NCI-H2196 (cell line): ENCODE data around the gene ITPKB.
"Not testable (repeated sequence)": the region's sequence is repeated elsewhere in the genome, so short reads cannot be mapped to it uniquely, and the experiment has no call there.

Source experiments
- DNase-seq: peaks from one replicate; lab custom pipeline; 2025; ENCODE audit not compliant: unreplicated experiment; lab: John Stamatoyannopoulos, UW

The ITPKB gene

GRCh38 chr1:226605318-226605950, 133.6 kb downstream of the ITPKB start:
- DNase-seq: no peak

DNA sequence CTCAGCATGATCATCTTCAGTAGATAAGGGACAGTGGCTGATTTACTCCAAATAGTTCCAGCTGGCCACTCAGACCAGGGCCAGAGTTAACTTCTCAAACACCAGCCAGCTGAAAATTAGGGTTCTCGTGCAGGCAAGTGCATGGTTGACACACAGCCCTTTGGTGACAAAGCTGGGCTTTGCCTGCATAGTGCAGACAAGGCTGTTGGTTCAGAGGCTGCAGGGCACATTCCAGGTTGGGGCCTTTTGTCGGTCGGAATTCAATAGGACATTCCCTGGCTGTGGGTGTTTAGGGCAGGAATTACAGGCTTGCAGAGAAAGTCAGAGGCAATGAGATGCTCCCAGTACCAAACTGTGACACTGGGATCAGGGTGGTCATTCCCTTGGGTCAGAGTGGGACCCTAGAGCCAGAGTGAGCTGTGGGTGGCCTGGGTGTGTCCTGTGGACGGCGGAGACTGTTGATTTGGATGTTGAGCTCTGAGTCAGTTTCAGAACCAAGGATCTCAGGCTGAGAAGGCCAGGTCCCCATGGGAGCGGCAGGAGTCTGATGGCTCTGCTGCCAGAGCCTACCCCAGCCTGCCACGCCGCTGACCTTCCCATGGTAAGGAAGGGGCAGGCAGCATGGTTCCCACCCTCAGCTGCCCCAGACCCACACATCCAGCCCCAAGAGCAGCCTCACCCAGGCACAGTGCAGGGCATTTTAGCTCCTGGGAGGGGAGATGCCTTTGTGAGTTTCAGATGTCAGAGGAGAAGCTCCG, 134.3 kb downstream of the ITPKB start:
- DNase-seq: no peak

- no peak for DNase-seq
Observed at GRCh38 chr1:226603858-226604559, 135.1 kb downstream of the ITPKB start.

DNA sequence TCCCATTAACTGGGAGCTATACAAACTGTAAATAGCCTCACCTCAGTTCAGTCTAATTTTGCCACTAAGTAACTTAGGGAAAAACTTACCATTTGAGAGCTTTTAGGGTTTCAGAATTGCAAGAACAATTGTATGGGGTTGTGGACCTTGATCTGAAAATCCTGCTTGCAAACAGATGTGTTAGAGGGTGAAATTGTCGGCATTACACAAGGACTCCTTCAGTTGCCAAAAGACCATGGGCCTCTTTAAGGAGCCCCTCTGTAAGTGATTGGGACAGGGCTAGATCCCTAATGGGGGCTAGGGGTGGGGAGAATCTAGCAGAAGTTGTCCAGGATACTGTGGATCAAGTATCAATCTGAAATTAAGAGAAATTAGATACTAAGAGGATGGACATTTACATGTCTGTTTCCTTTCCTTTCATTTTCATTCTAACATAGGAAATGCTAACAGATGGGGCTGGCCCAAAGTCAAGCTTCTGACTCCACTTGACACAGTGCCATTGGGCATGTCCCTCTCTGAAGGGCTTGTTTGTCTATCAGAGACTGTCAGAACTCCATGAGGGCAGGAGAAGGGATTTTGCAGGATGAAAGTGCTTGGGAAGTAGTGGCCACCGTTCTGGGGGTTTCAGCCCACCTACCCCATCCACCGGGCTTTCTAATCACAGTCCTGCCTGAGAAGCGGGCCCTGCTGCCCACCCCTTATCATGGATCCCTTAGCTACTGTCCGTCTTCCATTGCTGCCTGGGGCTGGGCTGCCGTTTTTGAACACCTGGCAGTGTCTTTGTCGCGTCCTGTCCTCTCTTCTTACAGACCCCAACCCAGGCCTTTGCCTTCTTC, 135.8 kb downstream of the ITPKB start:
- DNase-seq: peak; percentile 36

- DNase-seq: no peak
Observed at GRCh38 chr1:226602186-226603021, 136.7 kb downstream of the ITPKB start.

GRCh38 chr1:226601456-226601855, 137.6 kb downstream of the ITPKB start:
- DNase-seq: no peak

DNA sequence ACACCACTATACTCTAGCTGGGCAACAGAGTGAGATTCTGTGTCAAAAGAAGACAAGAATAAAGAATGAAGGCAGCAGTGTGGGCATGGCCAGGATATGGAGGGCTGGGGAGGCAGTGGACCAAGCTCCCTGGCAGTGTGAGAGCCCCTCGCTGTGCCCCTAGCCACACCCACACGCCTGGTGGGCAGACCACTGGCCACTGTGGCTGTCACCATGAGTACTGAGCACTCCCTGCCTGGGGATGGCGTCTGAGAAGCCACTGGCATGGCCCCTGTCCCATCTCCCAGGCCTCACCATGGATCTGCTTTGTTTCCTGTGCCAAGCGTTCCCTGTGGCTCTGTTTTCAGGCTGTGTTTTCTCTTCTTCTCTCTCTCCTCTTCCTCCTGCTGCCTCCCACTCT, 138.8 kb downstream of the ITPKB start:
- no peak for DNase-seq

GRCh38 chr1:226599636-226600238, 139.3 kb downstream of the ITPKB start:
- DNase-seq: no peak

DNA sequence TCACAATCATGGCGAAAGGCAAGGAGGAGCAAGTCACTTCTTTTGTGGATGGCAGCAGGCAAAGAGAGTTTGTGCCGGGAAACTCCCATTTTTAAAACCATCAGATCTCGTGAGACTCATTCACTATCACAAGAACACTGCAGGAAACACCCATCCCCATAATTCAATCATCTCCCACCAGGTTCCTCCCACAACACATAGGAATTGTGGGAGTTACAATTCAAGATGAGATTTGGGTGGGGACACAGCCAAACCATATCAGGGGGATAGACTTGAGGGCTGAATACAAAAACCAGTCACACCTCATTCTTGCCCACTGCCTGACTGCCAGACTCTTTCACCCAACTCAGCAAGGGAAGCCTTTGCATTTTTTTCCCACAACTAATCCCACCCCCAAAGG, 140.1 kb downstream of the ITPKB start:
- not testable (repeated sequence) for DNase-seq

DNA sequence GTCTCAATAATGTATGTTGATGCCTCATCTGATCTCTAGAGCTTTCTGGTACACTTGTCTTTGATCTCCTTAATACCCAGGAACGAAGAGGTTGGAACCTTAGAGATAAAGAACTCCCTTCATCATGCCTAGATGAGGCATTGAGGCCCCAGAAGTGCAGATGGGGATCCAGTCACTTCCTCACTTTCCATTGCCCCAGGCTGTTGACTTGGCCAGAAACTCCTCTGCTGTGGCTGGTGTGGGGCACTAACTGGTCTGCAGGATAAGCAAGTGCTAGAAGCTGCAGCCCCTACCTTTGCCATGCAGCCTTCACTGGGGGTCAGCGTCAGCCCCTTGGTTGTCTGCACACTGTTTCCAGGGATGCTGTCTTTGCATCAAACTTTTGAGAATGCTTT, 140.6 kb downstream of the ITPKB start:
- DNase-seq: no peak

DNA sequence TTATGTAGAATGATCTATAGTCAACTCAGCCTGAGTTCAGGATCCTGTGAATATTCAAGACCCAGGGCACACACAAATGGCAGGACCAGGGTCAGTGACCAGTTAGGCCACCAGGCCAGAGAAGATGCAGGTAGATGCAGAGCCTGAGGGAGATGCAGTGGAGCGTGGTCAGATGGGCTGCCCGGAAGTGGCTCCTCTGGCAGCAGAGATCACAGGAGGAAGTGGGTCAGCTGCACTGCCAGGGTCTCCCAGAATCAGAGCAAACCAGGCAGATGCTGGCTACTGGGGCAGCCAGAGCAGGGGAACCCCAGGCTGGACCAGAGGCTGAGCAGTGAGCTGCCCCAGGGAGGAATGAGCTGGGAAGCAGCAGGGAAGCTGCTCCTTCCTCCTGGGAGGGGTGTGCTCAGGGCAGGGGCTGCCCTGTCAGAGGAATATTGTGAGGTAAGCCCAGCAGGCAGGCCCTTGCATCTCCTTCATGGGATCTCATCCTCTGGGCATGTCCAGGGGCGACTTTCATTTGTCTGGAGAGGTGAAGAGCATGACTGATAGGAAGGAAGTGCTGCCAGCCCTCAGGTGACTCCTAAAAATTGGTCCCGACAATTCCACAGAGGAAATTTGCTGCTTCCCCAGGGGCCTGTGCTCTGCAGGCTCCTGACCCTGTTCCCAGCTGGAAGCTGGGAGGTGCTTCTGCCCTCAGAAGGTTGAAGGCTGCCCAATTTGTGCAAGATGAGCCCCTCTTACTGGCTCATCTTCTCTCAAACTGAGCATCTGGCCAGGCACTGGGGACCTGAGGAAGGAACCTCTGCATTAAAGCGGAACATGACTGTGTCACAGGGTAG, 141.2 kb downstream of the ITPKB start:
- no peak for DNase-seq

DNA sequence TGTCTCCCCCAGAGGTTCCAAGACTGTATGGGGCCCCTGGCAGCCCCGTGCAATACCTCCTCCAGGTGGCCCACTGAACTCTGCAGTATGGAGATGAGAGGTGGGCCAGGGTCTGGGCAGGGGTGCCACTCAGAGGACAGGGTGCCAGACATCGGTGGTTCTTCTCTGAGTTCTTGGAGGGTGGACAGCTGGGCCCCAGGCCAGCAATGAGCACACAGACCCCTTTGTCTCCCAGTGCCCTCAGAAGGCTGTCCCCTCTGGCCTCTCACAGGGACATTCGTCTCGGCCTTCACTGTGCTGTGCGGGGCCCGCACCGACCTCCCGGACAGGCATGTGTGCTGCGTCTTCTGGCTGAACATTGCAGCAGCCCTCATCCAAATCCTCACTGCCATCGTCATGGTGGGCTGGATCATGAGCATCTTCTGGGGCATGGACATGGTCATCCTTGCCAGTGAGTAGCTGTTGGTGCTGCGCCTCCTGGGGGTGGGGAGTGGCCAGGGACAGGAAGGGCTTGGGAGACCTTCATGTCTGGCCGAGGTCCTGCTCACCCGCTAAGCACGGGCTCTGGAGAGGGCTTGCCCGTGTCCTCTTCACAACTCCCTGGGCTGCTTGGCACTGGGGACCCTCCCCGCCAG, 142.4 kb downstream of the ITPKB start:
- DNase-seq: no peak

DNA sequence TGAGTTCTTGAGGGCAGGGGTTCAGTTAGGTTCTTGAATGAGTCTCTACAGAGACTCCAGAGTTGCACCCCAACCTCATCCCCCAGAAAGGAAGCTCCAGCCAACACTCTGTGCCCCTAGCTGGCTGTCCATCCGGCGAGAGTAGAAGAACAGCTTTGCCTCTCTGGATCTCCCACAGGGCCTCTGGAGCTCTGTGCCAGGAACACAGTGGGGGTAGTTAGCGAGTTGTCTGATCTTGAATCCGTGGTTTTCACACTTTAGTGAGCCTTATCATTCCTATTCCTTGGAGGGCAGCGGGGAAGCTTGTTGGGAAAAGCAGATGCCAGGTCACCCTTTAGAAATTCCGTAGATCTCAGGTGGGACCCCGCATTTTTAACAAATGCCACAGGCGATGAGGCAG, 145.5 kb downstream of the ITPKB start:
- DNase-seq: no peak

DNA sequence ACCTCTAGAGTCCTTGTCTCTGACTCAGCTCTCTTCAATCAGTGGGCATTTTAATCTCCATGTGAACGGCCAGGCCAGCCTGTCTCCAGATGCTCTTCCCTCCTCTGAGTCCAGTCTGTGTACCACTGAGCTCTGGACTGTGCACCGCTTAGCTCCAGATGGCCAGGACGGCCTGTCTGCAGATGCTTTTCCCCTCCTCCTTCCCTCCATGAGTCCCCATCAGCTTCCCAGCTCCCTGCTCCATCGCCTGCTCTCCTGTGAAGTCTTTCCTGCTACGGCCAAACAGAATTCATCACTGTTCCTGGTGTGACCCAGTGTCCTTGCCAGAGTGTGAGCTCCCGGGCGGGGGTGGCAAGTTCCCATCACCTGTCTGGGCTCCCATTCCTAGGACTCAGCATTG, 148.5 kb downstream of the ITPKB start:
- no peak for DNase-seq

GRCh38 chr1:226589008-226589733, 149.9 kb downstream of the ITPKB start:
- DNase-seq: no peak

DNA sequence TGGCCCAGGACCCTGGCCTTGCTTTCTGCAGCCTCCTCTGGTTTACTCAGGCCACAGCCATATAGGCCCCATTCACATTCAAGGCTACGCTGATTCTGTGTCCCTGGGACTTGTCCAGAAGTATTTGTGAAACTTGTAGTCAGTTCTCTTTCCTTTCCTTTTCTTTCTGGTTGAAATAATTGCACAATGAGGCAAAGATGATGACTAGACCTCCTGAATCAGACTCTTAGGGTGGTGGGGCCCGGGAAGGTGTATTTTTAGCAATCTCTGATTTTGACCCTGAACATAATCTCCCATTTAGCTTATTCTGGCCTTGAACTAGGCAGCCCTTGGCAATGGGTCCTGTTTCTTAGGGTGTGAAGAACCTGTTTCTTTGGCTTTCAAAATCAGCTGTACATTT, 150.6 kb downstream of the ITPKB start:
- DNase-seq: no peak

DNA sequence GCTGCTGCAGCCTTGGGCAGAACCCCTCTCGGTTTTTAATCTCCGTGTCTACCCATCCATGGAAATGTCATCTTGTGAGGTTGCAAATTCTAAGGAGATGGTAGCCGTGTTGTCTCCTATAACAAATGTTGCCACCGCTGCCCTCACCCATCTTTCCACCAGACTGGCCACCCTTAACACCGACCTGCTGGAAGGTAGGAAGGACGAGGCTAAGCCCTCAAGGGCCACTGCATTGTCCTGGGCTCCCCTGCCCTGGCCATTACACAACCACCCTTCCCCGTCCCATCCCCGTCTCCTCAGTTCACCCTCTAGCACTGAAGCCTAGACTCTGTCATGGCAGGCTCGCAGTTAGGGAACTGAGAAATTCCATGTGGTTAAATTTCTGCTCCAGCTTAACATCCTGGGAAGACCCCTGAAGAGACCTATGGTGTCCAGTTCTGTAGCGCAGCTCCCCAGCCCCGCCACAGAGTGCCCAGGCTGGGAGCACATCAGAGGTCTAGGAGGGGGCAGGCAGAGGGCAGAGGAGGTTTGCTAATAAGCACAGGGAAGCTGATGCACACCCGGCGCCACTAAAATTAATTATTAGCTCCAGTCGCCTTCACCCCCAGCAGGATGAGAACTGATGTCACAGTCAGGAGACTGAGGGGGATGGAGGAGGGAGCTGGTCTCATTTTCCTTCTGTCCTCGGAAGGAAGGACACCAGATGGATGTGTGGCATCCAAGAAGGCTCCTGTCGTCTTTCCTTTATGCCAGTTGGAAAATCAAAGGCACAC, 152.2 kb downstream of the ITPKB start:
- no peak for DNase-seq
